BLaER1 treated with 17β-estradiol and CSF1 and Interleukin-3, amounts not matched to agents 10 nM and 100 nM (cell line): Measurements from ENCODE around the gene VWA7.
"Not testable (repeated sequence)": the region's sequence is repeated elsewhere in the genome, so short reads cannot be mapped to it uniquely, and the experiment has no call there.

ENCODE experiments used
- H3K27ac ChIP-seq, 11 experiments: shearing (Covaris generic); formaldehyde crosslinking; 2 replicates each; pipeline ENCODE4 v1.8.1; 2022
- H3K27me3 ChIP-seq, 11 experiments: shearing (Covaris generic); formaldehyde crosslinking; 2 replicates each; pipeline ENCODE4 v1.8.1; 2022
- H3K36me3 ChIP-seq, 11 experiments: shearing (Covaris generic); formaldehyde crosslinking; 2 replicates each; pipeline ENCODE4 v1.8.1; 2022
- H3K4me1 ChIP-seq, 10 experiments: shearing (Covaris generic); formaldehyde crosslinking; 2 replicates each; pipeline ENCODE4 v1.8.1; 2022
- H3K4me2 ChIP-seq, 11 experiments: shearing (Covaris generic); formaldehyde crosslinking; 2 replicates each; pipeline ENCODE4 v1.8.1; 2022
- H3K4me3 ChIP-seq, 10 experiments: shearing (Covaris generic); formaldehyde crosslinking; 2 replicates each; pipeline ENCODE4 v1.8.1; 2022
- H3K9ac ChIP-seq, 11 experiments: shearing (Covaris generic); formaldehyde crosslinking; 2 replicates each; pipeline ENCODE4 v1.8.1; 2022
- H3K9me3 ChIP-seq, 11 experiments: shearing (Covaris generic); formaldehyde crosslinking; replicated peaks in 1 of 11; 2 replicates each; pipeline ENCODE4 v1.8.1; 2022
- H4K20me1 ChIP-seq, 11 experiments: shearing (Covaris generic); formaldehyde crosslinking; 2 replicates each; pipeline ENCODE4 v1.8.1; 2022
- Cebpa-rat ChIP-seq, 11 experiments: shearing (Covaris generic); IDR thresholded peaks; 2 replicates each; pipeline ENCODE4 v1.8.1; 2022

The VWA7 gene

GRCh38 chr6:31819871-31820299 is 42.8 kb upstream of the VWA7 start:
- Histone ChIP-seq H3K27ac (no peak overlapping the region), H3K9me3 (peaks cover 0 to 6% (median 0%) of the 10 kb centered on the region in 11 experiments; a peak in 2 of 22 replicates), H4K20me1 (peaks cover 0 to 7% (median 0%) of the 10 kb centered on the region in 11 experiments; a peak in 1 of 22 replicates), H3K36me3 (no peaks in the 10 kb centered on the region), H3K9ac (peak overlapping the region in 1 of 11 experiments; percentile 38; a peak in 1 of 22 replicates), H3K4me2 (peak overlapping the region in 7 of 11 experiments; percentile 1 to 99 (median 96); a peak in 11 of 22 replicates), H3K4me3 (0 out of 20 replicates have a peak overlapping the region, but pooled peaks of 1 of the 10 experiments have one; percentile 67), H3K4me1 (peaks cover 56 to 78% (median 67%) of the 10 kb centered on the region in 10 experiments), H3K27me3 (peaks cover 0 to 9% (median 8%) of the 10 kb centered on the region in 11 experiments; a peak in 17 of 22 replicates)
- TF ChIP-seq Cebpa-rat (IDR thresholded peaks at IDR 0.05) = no peak

- Histone ChIP-seq H3K4me2 (peak overlapping the region; percentile 51 to 99 (median 89)), H3K27me3 (peaks cover 0 to 27% (median 25%) of the 10 kb centered on the region in 11 experiments; a peak in 19 of 22 replicates), H3K27ac (peak overlapping the region; percentile 51 to 82 (median 66)), H3K9ac (peak overlapping the region; percentile 20 to 83 (median 76); a peak in 20 of 22 replicates), H3K4me1 (peaks cover 52 to 77% (median 68%) of the 10 kb centered on the region in 10 experiments), H3K4me3 (peak overlapping the region; percentile 51 to 76 (median 68); a peak in 18 of 20 replicates)
- H4K20me1 ChIP-seq, H3K9me3 ChIP-seq, H3K36me3 ChIP-seq: not testable (repeated sequence)
Measured at GRCh38 chr6:31817929-31818511, 40.9 kb upstream of the VWA7 start.

- H3K9ac ChIP-seq = peak overlapping the region; percentile 20 to 83 (median 76); a peak in 21 of 22 replicates
- not testable (repeated sequence) for H3K36me3 ChIP-seq, H3K9me3 ChIP-seq, H4K20me1 ChIP-seq
- peak overlapping the region; percentile 51 to 99 (median 89) for H3K4me2 ChIP-seq
- peak overlapping the region; percentile 51 to 82 (median 66) for H3K27ac ChIP-seq
- H3K27me3 ChIP-seq = peaks cover 0 to 34% (median 30%) of the 10 kb centered on the region in 11 experiments; a peak in 19 of 22 replicates
- H3K4me3 ChIP-seq = peak overlapping the region; percentile 51 to 76 (median 68)
- H3K4me1 ChIP-seq = peaks cover 50 to 76% (median 66%) of the 10 kb centered on the region in 10 experiments
Measured at GRCh38 chr6:31817133-31817928, 40.2 kb upstream of the VWA7 start.

GRCh38 chr6:31815025-31815838 is 38.1 kb upstream of the VWA7 start, which contains the start of the genes HSPA1A and HSPA1L:
Gene HSPA1A (plus strand): TSS chr6:31815543. CDS start chr6:31815757, 214 bp downstream.
Gene HSPA1L (minus strand): TSS chr6:31815283. CDS start chr6:31811972, 3,311 bp downstream.
- Histone ChIP-seq H4K20me1 (peaks cover 0 to 7% (median 0%) of the 10 kb centered on the region in 11 experiments; a peak in 1 of 22 replicates), H3K9me3 (peaks cover 0 to 6% (median 0%) of the 10 kb centered on the region in 11 experiments; a peak in 2 of 22 replicates), H3K27me3 (peaks cover 0 to 37% (median 30%) of the 10 kb centered on the region in 11 experiments; a peak in 19 of 22 replicates), H3K4me1 (peaks cover 36 to 59% (median 52%) of the 10 kb centered on the region in 10 experiments), H3K4me2 (peak within 1 kb of the TSS; percentile 76 to 95 (median 89)), H3K27ac (peak within 1 kb of the TSS; percentile 53 to 75 (median 71)), H3K9ac (peak within 1 kb of the TSS; percentile 54 to 78 (median 72)), H3K4me3 (peak within 1 kb of the TSS; percentile 50 to 67 (median 58)), H3K36me3 (peaks cover 0 to 6% (median 0%) of the 10 kb centered on the region in 11 experiments; a peak in 1 of 22 replicates)
- TF ChIP-seq Cebpa-rat (IDR thresholded peaks at IDR 0.05) = no peak

- H3K9ac ChIP-seq = peak overlapping the region in 10 of 11 experiments; percentile 49 to 72 (median 58); a peak in 17 of 22 replicates
- TF ChIP-seq Cebpa-rat (IDR thresholded peaks at IDR 0.05) = no peak
- peak overlapping the region; percentile 50 to 67 (median 58) for H3K4me3 ChIP-seq
- H3K4me2 ChIP-seq = peak overlapping the region; percentile 73 to 95 (median 84)
- peaks cover 0 to 37% (median 30%) of the 10 kb centered on the region in 11 experiments; a peak in 19 of 22 replicates for H3K27me3 ChIP-seq
- peaks cover 0 to 7% (median 0%) of the 10 kb centered on the region in 11 experiments; a peak in 1 of 22 replicates for H4K20me1 ChIP-seq
- peak overlapping the region in 10 of 11 experiments; percentile 22 to 67 (median 53); a peak in 17 of 22 replicates for H3K27ac ChIP-seq
- peaks cover 0 to 7% (median 0%) of the 10 kb centered on the region in 11 experiments; a peak in 1 of 22 replicates for H3K36me3 ChIP-seq
- peaks cover 34 to 54% (median 47%) of the 10 kb centered on the region in 10 experiments for H3K4me1 ChIP-seq
- H3K9me3 ChIP-seq = peaks cover 0 to 6% (median 0%) of the 10 kb centered on the region in 11 experiments; a peak in 2 of 22 replicates
Measured at GRCh38 chr6:31814677-31815024, 37.5 kb upstream of the VWA7 start.

- H3K4me2 ChIP-seq = peak overlapping the region; percentile 76 to 95 (median 89)
Measured at GRCh38 chr6:31813465-31813849, 36.3 kb upstream of the VWA7 start.

GRCh38 chr6:31811645-31812044 is 34.5 kb upstream of the VWA7 start:
- Histone ChIP-seq H4K20me1 (no peaks in the 10 kb centered on the region), H3K4me3 (no peak overlapping the region), H3K4me1 (peaks cover 25 to 39% (median 34%) of the 10 kb centered on the region in 10 experiments), H3K4me2 (no peak overlapping the region), H3K9ac (no peak overlapping the region), H3K9me3 (peaks cover 0 to 6% (median 0%) of the 10 kb centered on the region in 11 experiments; a peak in 2 of 22 replicates), H3K27me3 (peaks cover 0 to 37% (median 30%) of the 10 kb centered on the region in 11 experiments; a peak in 19 of 22 replicates), H3K27ac (no peak overlapping the region), H3K36me3 (peaks cover 0 to 7% (median 0%) of the 10 kb centered on the region in 11 experiments; a peak in 1 of 22 replicates)
- no peak for TF ChIP-seq Cebpa-rat (IDR thresholded peaks at IDR 0.05)

More at GRCh38 chr6:31813465-31813849, 36.3 kb upstream of the VWA7 start:
- H3K27ac ChIP-seq = peak overlapping the region; percentile 44 to 75 (median 71); a peak in 20 of 22 replicates
- peak overlapping the region in 8 of 10 experiments; percentile 44 to 66 (median 58); a peak in 8 of 20 replicates for H3K4me3 ChIP-seq
- TF ChIP-seq Cebpa-rat (IDR thresholded peaks at IDR 0.05) = no peak
- peaks cover 0 to 6% (median 0%) of the 10 kb centered on the region in 11 experiments; a peak in 2 of 22 replicates for H3K9me3 ChIP-seq
- peak overlapping the region in 10 of 11 experiments; percentile 54 to 78 (median 72); a peak in 16 of 22 replicates for H3K9ac ChIP-seq
- peaks cover 0 to 37% (median 30%) of the 10 kb centered on the region in 11 experiments; a peak in 19 of 22 replicates for H3K27me3 ChIP-seq
- peaks cover 22 to 42% (median 37%) of the 10 kb centered on the region in 10 experiments for H3K4me1 ChIP-seq
- peaks cover 0 to 7% (median 0%) of the 10 kb centered on the region in 11 experiments; a peak in 1 of 22 replicates for H3K36me3 ChIP-seq
- peaks cover 0 to 7% (median 0%) of the 10 kb centered on the region in 11 experiments; a peak in 1 of 22 replicates for H4K20me1 ChIP-seq

- H3K9ac ChIP-seq, H3K4me3 ChIP-seq, H3K27ac ChIP-seq, H3K4me2 ChIP-seq, H3K9me3 ChIP-seq, H4K20me1 ChIP-seq: not testable (repeated sequence)
- H3K27me3 ChIP-seq = peaks cover 0 to 16% (median 10%) of the 10 kb centered on the region in 11 experiments; a peak in 19 of 22 replicates
- H3K4me1 ChIP-seq = peaks cover 36 to 47% (median 41%) of the 10 kb centered on the region in 10 experiments
- peaks cover 0 to 19% (median 15%) of the 10 kb centered on the region in 11 experiments; a peak in 17 of 22 replicates for H3K36me3 ChIP-seq
Measured at GRCh38 chr6:31808599-31808998, 31.5 kb upstream of the VWA7 start.
